WTC11 (cell line): Measurements from ENCODE around the gene BRINP1. TPM values are rescaled to one million over a fixed set of nuclear protein-coding genes. Genes with fewer than 3 reads are reported as not detected.
A peak's percentile ranks its signal among the peaks of the same experiment; 100 is the strongest.

Source experiments
- ATAC-seq: fragments of 200-7000 bp; cut with Tn5 transposase; 2 replicates; pipeline ENCODE4 v1.10.0; 2021; ENCODE audit warnings: mild to moderate bottlenecking, moderate library complexity
- CTCF ChIA-PET: fragments of 300-600 bp; sonication (Branson Sonifier 250); formaldehyde crosslinking; loops from one replicate; lab custom pipeline; 2021; ENCODE audit warnings: antibody characterized with exemption; lab: Charles Lee
- POLR2A ChIA-PET: fragments of 350-600 bp; sonication (Branson Sonifier 250); formaldehyde crosslinking; loops from one replicate; lab custom pipeline; 2021; ENCODE audit warnings: antibody characterized with exemption; lab: Charles Lee
- DNase-seq: peaks from one replicate; pipeline ENCODE4 v3.0.0; 2021; ENCODE audit warnings: low spot score
- H3K27ac Mint-ChIP-seq: 2 replicates; pipeline ENCODE4 v1.8.0; 2021; ENCODE audit warnings: mixed read lengths
- H3K27me3 Mint-ChIP-seq: 2 replicates; pipeline ENCODE4 v1.8.0; 2021; ENCODE audit warnings: low read depth, mild to moderate bottlenecking, moderate library complexity, mixed read lengths
- H3K36me3 Mint-ChIP-seq: 2 replicates; pipeline ENCODE4 v1.8.0; 2021; ENCODE audit warnings: mixed read lengths
- H3K4me1 Mint-ChIP-seq: 2 replicates; pipeline ENCODE4 v1.8.0; 2022; ENCODE audit warnings: mixed read lengths
- H3K4me3 Mint-ChIP-seq: 2 replicates; pipeline ENCODE4 v1.8.0; 2021; ENCODE audit warnings: mild to moderate bottlenecking, moderate library complexity, mixed read lengths
- H3K9me3 Mint-ChIP-seq: 2 replicates; pipeline ENCODE4 v1.8.0; 2021; ENCODE audit warnings: mixed read lengths
- CREB1 ChIP-seq: sonication (generic); formaldehyde crosslinking; IDR thresholded peaks from 2 replicates; pipeline ENCODE4 v1.8.0; 2023; ENCODE audit warnings: mild to moderate bottlenecking, missing genetic modification reagents
- ETV6 ChIP-seq: sonication (generic); formaldehyde crosslinking; IDR thresholded peaks from 2 replicates; pipeline ENCODE4 v1.8.1; 2022; ENCODE audit warnings: mild to moderate bottlenecking, missing genetic modification reagents
- FOXP1 ChIP-seq: sonication (generic); formaldehyde crosslinking; IDR thresholded peaks from 2 replicates; pipeline ENCODE4 v1.8.0; 2022; ENCODE audit warnings: missing genetic modification reagents, mild to moderate bottlenecking, moderate library complexity, borderline replicate concordance
- IRF2 ChIP-seq: sonication (generic); formaldehyde crosslinking; IDR thresholded peaks from 2 replicates; pipeline ENCODE4 v1.8.0; 2022; ENCODE audit warnings: low read depth, missing genetic modification reagents, borderline replicate concordance
- NR3C1 ChIP-seq: sonication (generic); formaldehyde crosslinking; conservative IDR thresholded peaks from 2 replicates; pipeline ENCODE4 v1.8.1; 2023; ENCODE audit warnings: low read depth, mild to moderate bottlenecking, missing genetic modification reagents
- PRRX2 ChIP-seq: fragments of 250-450 bp; sonication (Bioruptor Pico); IDR thresholded peaks from 2 replicates; pipeline ENCODE4 v1.8.0; 2021; ENCODE audit warnings: mild to moderate bottlenecking
- RELA ChIP-seq: sonication (generic); formaldehyde crosslinking; IDR thresholded peaks from 2 replicates; pipeline ENCODE4 v1.8.1; 2022; ENCODE audit warnings: missing genetic modification reagents, mild to moderate bottlenecking, borderline replicate concordance
- TEAD1 ChIP-seq: sonication (generic); formaldehyde crosslinking; IDR thresholded peaks from 2 replicates; pipeline ENCODE4 v1.8.0; 2022; ENCODE audit warnings: mild to moderate bottlenecking, missing genetic modification reagents
- ZNF121 ChIP-seq: sonication (generic); formaldehyde crosslinking; IDR thresholded peaks from 2 replicates; pipeline ENCODE4 v1.8.0; 2023; ENCODE audit warnings: missing genetic modification reagents
- ZNF219 ChIP-seq: sonication (generic); formaldehyde crosslinking; IDR thresholded peaks from 2 replicates; pipeline ENCODE4 v1.8.0; 2023; ENCODE audit warnings: missing genetic modification reagents, mild to moderate bottlenecking, borderline replicate concordance
- ZNF232 ChIP-seq: sonication (generic); formaldehyde crosslinking; IDR thresholded peaks from 2 replicates; pipeline ENCODE4 v1.8.0; 2022; ENCODE audit warnings: mild to moderate bottlenecking, missing genetic modification reagents
- total RNA-seq: library from RNA; stranded (reverse); gene quantifications from 3 replicates; pipeline ENCODE4 v1.2.3, GENCODE V29; 2021
- TF ChIP-seq, protein P1 (sequence below): sonication (generic); formaldehyde crosslinking; IDR thresholded peaks from 2 replicates; pipeline ENCODE4 v1.8.0; 2022; ENCODE audit warnings: missing genetic modification reagents
- TF ChIP-seq, protein P2 (sequence below): sonication (generic); formaldehyde crosslinking; IDR thresholded peaks from 2 replicates; pipeline ENCODE4 v1.8.0; 2023; ENCODE audit warnings: mild to moderate bottlenecking, missing genetic modification reagents
- TF ChIP-seq, protein P3 (sequence below): sonication (generic); formaldehyde crosslinking; IDR thresholded peaks from 2 replicates; pipeline ENCODE4 v1.8.1; 2023; ENCODE audit warnings: mild to moderate bottlenecking, missing genetic modification reagents, moderate library complexity
- TF ChIP-seq, protein P4 (sequence below): fragments of 200-600 bp; IDR thresholded peaks from 2 replicates; pipeline ENCODE4 v1.8.0; 2022; ENCODE audit warnings: antibody characterized with exemption
- TF ChIP-seq, protein P5 (sequence below): sonication (generic); formaldehyde crosslinking; IDR thresholded peaks from 2 replicates; pipeline ENCODE4 v1.8.1; 2023; ENCODE audit warnings: mild to moderate bottlenecking, missing genetic modification reagents, moderate library complexity
- TF ChIP-seq, protein P6 (sequence below): sonication (generic); formaldehyde crosslinking; IDR thresholded peaks from 2 replicates; pipeline ENCODE4 v1.8.0; 2022; ENCODE audit warnings: mild to moderate bottlenecking, missing genetic modification reagents
- TF ChIP-seq, protein P7 (sequence below): sonication (generic); formaldehyde crosslinking; IDR thresholded peaks from 2 replicates; pipeline ENCODE4 v1.8.1; 2022; ENCODE audit warnings: mild to moderate bottlenecking, missing genetic modification reagents, moderate library complexity, borderline replicate concordance
- TF ChIP-seq, protein P8 (sequence below): fragments of 250-450 bp; sonication (Bioruptor Pico); IDR thresholded peaks from 2 replicates; pipeline ENCODE4 v1.9.0; 2021; ENCODE audit warnings: mild to moderate bottlenecking
- TF ChIP-seq, protein P9 (sequence below): sonication (generic); formaldehyde crosslinking; IDR thresholded peaks from 2 replicates; pipeline ENCODE4 v1.8.0; 2022; ENCODE audit warnings: mild to moderate bottlenecking, missing genetic modification reagents
- TF ChIP-seq, protein P10 (sequence below): sonication (generic); formaldehyde crosslinking; conservative IDR thresholded peaks from 2 replicates; pipeline ENCODE4 v1.8.1; 2022; ENCODE audit warnings: mild to moderate bottlenecking, missing genetic modification reagents

BRINP1 gene
- total RNA-seq, 1 experiment from 2014 or later: 19.5 TPM

DNA sequence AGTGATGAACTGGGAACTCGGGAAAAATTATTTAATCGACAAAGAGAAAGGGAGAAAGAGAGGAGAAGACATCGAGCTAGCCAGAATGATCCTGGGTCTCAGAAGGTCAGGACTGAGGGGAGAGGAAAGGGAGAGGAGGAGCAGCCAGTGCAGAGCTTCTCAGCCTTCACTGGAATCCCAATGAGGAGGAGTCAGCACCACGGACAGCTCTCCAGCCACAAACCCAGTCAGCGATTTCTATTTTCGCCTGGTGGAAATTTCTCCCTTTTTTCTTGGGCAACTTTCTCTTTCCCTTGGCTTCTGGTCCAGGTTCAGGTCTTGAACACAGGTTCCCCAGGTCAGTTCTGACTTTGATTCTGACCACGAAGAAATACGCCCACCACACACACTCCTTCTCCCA is 1.6 kb upstream of the BRINP1 start (continued):
- TF ChIP-seq, protein P1, sequence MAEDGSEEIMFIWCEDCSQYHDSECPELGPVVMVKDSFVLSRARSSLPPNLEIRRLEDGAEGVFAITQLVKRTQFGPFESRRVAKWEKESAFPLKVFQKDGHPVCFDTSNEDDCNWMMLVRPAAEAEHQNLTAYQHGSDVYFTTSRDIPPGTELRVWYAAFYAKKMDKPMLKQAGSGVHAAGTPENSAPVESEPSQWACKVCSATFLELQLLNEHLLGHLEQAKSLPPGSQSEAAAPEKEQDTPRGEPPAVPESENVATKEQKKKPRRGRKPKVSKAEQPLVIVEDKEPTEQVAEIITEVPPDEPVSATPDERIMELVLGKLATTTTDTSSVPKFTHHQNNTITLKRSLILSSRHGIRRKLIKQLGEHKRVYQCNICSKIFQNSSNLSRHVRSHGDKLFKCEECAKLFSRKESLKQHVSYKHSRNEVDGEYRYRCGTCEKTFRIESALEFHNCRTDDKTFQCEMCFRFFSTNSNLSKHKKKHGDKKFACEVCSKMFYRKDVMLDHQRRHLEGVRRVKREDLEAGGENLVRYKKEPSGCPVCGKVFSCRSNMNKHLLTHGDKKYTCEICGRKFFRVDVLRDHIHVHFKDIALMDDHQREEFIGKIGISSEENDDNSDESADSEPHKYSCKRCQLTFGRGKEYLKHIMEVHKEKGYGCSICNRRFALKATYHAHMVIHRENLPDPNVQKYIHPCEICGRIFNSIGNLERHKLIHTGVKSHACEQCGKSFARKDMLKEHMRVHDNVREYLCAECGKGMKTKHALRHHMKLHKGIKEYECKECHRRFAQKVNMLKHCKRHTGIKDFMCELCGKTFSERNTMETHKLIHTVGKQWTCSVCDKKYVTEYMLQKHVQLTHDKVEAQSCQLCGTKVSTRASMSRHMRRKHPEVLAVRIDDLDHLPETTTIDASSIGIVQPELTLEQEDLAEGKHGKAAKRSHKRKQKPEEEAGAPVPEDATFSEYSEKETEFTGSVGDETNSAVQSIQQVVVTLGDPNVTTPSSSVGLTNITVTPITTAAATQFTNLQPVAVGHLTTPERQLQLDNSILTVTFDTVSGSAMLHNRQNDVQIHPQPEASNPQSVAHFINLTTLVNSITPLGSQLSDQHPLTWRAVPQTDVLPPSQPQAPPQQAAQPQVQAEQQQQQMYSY (CRISPR knock-in tag): no peak

DNA sequence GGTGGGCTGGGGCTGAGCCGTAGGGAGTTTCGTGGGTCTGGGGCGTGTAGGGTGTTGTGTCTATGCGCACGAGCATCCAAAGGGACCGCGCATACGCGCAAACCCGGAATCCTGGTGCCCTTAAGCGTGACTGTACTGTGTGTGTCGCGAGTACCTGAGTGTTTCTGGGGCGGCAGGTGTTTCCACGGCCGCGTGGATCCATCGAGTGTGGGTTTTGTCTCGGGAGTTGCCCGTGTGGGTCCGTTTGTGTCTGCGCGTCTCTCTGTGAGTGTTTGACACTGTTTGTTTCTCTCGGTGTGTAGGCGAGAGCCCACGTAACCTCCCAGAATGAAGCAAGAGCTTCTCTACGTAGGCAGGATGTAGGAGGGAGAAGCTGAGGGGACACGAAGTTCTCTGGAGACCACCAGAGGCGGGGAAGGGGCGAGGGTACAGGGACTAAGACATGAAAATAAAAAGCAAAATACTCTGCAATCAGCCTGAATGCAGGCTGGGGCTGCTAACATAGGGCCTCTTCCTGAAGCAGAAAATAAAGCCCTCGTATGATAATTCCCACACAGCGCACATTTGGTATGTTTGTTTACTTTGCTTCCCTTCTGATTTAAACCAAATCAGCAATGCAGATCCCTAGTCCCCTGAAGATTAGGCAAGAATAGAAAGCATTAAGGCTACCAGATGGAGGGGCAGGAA is 588 bp upstream of the BRINP1 start:
- ChIA-PET CTCF (interaction anchor here (1.0 to 3.4 kb wide), 3 partner anchors 86 to 774 kb away, joined by 3 to 20 read pairs (median 6); no protein-coding TSS in a partner anchor), POLR2A (no interaction called here)
- peaks cover 39% of the 10 kb centered on the region for H3K27me3 Mint-ChIP-seq

More for the DNA sequence above, 588 bp upstream of the BRINP1 start:
- Mint-ChIP-seq H3K27ac (no peak overlapping the region), H3K4me1 (peaks cover 46% of the 10 kb centered on the region), H3K36me3 (no peaks in the 10 kb centered on the region), H3K4me3 (peak overlapping the region; percentile 95), H3K9me3 (no peaks in the 10 kb centered on the region)
- ATAC-seq: no peak
- TF ChIP-seq TEAD1 (CRISPR knock-in tag) (no peak), FOXP1 (CRISPR knock-in tag) (no peak), NR3C1 (CRISPR knock-in tag) (no peak), ZNF232 (CRISPR knock-in tag) (no peak), RELA (CRISPR knock-in tag) (no peak), ZNF219 (CRISPR knock-in tag) (no peak), CREB1 (CRISPR knock-in tag) (no peak), ETV6 (CRISPR knock-in tag) (no peak), PRRX2 (CRISPR knock-in tag) (no peak), ZNF121 (CRISPR knock-in tag) (no peak), IRF2 (no peak)
- TF ChIP-seq, protein P2, sequence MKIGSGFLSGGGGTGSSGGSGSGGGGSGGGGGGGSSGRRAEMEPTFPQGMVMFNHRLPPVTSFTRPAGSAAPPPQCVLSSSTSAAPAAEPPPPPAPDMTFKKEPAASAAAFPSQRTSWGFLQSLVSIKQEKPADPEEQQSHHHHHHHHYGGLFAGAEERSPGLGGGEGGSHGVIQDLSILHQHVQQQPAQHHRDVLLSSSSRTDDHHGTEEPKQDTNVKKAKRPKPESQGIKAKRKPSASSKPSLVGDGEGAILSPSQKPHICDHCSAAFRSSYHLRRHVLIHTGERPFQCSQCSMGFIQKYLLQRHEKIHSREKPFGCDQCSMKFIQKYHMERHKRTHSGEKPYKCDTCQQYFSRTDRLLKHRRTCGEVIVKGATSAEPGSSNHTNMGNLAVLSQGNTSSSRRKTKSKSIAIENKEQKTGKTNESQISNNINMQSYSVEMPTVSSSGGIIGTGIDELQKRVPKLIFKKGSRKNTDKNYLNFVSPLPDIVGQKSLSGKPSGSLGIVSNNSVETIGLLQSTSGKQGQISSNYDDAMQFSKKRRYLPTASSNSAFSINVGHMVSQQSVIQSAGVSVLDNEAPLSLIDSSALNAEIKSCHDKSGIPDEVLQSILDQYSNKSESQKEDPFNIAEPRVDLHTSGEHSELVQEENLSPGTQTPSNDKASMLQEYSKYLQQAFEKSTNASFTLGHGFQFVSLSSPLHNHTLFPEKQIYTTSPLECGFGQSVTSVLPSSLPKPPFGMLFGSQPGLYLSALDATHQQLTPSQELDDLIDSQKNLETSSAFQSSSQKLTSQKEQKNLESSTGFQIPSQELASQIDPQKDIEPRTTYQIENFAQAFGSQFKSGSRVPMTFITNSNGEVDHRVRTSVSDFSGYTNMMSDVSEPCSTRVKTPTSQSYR (CRISPR knock-in tag): no peak
- TF ChIP-seq, protein P3, sequence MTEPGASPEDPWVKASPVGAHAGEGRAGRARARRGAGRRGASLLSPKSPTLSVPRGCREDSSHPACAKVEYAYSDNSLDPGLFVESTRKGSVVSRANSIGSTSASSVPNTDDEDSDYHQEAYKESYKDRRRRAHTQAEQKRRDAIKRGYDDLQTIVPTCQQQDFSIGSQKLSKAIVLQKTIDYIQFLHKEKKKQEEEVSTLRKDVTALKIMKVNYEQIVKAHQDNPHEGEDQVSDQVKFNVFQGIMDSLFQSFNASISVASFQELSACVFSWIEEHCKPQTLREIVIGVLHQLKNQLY (CRISPR knock-in tag): no peak
- TF ChIP-seq, protein P4, sequence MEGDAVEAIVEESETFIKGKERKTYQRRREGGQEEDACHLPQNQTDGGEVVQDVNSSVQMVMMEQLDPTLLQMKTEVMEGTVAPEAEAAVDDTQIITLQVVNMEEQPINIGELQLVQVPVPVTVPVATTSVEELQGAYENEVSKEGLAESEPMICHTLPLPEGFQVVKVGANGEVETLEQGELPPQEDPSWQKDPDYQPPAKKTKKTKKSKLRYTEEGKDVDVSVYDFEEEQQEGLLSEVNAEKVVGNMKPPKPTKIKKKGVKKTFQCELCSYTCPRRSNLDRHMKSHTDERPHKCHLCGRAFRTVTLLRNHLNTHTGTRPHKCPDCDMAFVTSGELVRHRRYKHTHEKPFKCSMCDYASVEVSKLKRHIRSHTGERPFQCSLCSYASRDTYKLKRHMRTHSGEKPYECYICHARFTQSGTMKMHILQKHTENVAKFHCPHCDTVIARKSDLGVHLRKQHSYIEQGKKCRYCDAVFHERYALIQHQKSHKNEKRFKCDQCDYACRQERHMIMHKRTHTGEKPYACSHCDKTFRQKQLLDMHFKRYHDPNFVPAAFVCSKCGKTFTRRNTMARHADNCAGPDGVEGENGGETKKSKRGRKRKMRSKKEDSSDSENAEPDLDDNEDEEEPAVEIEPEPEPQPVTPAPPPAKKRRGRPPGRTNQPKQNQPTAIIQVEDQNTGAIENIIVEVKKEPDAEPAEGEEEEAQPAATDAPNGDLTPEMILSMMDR: no peak
- TF ChIP-seq, protein P5, sequence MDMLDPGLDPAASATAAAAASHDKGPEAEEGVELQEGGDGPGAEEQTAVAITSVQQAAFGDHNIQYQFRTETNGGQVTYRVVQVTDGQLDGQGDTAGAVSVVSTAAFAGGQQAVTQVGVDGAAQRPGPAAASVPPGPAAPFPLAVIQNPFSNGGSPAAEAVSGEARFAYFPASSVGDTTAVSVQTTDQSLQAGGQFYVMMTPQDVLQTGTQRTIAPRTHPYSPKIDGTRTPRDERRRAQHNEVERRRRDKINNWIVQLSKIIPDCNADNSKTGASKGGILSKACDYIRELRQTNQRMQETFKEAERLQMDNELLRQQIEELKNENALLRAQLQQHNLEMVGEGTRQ (CRISPR knock-in tag): no peak
- TF ChIP-seq, protein P6, sequence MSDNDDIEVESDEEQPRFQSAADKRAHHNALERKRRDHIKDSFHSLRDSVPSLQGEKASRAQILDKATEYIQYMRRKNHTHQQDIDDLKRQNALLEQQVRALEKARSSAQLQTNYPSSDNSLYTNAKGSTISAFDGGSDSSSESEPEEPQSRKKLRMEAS: no peak
- TF ChIP-seq, protein P7, sequence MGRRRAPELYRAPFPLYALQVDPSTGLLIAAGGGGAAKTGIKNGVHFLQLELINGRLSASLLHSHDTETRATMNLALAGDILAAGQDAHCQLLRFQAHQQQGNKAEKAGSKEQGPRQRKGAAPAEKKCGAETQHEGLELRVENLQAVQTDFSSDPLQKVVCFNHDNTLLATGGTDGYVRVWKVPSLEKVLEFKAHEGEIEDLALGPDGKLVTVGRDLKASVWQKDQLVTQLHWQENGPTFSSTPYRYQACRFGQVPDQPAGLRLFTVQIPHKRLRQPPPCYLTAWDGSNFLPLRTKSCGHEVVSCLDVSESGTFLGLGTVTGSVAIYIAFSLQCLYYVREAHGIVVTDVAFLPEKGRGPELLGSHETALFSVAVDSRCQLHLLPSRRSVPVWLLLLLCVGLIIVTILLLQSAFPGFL (CRISPR knock-in tag): no peak
- TF ChIP-seq, protein P8, sequence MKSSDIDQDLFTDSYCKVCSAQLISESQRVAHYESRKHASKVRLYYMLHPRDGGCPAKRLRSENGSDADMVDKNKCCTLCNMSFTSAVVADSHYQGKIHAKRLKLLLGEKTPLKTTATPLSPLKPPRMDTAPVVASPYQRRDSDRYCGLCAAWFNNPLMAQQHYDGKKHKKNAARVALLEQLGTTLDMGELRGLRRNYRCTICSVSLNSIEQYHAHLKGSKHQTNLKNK (CRISPR knock-in tag): no peak
- TF ChIP-seq, protein P9, sequence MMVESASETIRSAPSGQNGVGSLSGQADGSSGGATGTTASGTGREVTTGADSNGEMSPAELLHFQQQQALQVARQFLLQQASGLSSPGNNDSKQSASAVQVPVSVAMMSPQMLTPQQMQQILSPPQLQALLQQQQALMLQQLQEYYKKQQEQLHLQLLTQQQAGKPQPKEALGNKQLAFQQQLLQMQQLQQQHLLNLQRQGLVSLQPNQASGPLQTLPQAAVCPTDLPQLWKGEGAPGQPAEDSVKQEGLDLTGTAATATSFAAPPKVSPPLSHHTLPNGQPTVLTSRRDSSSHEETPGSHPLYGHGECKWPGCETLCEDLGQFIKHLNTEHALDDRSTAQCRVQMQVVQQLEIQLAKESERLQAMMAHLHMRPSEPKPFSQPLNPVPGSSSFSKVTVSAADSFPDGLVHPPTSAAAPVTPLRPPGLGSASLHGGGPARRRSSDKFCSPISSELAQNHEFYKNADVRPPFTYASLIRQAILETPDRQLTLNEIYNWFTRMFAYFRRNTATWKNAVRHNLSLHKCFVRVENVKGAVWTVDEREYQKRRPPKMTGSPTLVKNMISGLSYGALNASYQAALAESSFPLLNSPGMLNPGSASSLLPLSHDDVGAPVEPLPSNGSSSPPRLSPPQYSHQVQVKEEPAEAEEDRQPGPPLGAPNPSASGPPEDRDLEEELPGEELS (CRISPR knock-in tag): no peak
- TF ChIP-seq, protein P10, sequence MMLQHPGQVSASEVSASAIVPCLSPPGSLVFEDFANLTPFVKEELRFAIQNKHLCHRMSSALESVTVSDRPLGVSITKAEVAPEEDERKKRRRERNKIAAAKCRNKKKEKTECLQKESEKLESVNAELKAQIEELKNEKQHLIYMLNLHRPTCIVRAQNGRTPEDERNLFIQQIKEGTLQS: no peak
- DNase-seq: no peak
